Measurements from ENCODE around the gene JMJD8.

Gene JMJD8

DNA sequence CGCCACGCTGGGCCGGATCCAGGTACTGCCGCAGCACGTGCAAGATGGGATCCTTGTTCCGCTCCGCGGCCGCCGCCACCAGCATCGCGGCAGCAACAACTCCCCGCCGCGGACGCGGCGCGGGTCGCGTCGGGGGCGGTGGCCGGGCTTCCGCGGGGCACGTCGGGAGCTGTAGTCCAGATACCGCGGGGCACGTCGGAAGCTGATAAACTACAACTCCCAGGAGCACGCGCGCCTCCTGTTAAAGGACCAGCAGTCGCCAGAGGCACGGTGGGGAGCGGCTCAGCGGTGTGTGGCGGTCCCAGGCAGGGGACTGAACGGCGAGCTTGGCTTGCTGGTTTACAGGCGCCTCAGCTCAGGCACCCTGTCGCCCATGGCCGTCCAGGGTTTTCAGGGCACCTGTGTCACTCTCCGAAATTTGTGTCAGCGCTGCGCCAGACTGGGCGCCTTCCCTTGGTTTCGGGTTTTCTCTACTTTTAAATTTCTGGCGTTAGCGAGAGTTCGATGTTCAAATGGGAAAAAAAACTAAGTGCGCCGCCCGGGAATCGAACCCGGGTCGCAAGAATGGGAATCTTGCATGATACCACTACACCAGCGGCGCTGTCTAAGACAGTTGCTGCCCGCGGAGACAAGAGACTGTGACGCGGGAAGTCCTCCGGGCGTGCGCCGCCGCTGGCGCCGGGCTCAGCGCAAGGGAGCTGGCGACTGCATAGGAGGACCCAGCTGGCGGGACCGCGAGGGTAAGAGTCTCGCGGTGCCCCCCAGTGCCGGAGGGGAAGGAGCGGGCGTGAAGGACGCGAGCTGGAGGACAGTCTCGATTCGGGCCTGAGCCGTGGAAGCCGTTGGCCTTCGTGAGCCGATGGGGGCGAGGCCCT lies 47.7 kb downstream of the JMJD8 start, which contains the start of gene METTL26 (continued):
- 0 out of 2 replicates have a peak, but pooled peaks have one; percentile 16 for TF ChIP-seq ZSCAN5A (tag by site-specific recombination; IDR thresholded peaks at IDR 0.05)
- TF ChIP-seq PRDM4 (tag by site-specific recombination; IDR thresholded peaks at IDR 0.05) = no peak
- TF ChIP-seq, protein P1, sequence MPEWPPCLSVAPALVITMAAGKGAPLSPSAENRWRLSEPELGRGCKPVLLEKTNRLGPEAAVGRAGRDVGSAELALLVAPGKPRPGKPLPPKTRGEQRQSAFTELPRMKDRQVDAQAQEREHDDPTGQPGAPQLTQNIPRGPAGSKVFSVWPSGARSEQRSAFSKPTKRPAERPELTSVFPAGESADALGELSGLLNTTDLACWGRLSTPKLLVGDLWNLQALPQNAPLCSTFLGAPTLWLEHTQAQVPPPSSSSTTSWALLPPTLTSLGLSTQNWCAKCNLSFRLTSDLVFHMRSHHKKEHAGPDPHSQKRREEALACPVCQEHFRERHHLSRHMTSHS (tag by site-specific recombination; IDR thresholded peaks at IDR 0.05) = no peak
- 0 out of 2 replicates have a peak, but pooled peaks have one; percentile 13 for TF ChIP-seq ZSCAN23 (tag by site-specific recombination; IDR thresholded peaks at IDR 0.05)
- peak; percentile 74; the same call in 1 of the 2 replicates for TF ChIP-seq GLI4 (tag by site-specific recombination; IDR thresholded peaks at IDR 0.05)
- peak; percentile 21; the same call in 1 of the 2 replicates for TF ChIP-seq ZNF623 (tag by site-specific recombination; IDR thresholded peaks at IDR 0.05)
- peak; percentile 69 for TF ChIP-seq ZNF692 (tag by site-specific recombination; IDR thresholded peaks at IDR 0.05)
- 0 out of 2 replicates have a peak, but pooled peaks have one; percentile 21 for TF ChIP-seq HOXD13 (CRISPR knock-in tag; IDR thresholded peaks at IDR 0.05; ENCODE audit: borderline replicate concordance)
- TF ChIP-seq, protein P2, sequence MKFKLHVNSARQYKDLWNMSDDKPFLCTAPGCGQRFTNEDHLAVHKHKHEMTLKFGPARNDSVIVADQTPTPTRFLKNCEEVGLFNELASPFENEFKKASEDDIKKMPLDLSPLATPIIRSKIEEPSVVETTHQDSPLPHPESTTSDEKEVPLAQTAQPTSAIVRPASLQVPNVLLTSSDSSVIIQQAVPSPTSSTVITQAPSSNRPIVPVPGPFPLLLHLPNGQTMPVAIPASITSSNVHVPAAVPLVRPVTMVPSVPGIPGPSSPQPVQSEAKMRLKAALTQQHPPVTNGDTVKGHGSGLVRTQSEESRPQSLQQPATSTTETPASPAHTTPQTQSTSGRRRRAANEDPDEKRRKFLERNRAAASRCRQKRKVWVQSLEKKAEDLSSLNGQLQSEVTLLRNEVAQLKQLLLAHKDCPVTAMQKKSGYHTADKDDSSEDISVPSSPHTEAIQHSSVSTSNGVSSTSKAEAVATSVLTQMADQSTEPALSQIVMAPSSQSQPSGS (tag by site-specific recombination; IDR thresholded peaks at IDR 0.05; ENCODE audit: low read depth) = no peak
- no peak for TF ChIP-seq ZNF624 (tag by site-specific recombination; IDR thresholded peaks at IDR 0.05)
- peak; percentile 88 for TF ChIP-seq PATZ1 (tag by site-specific recombination; IDR thresholded peaks at IDR 0.05)
- TF ChIP-seq ZNF610 (tag by site-specific recombination; IDR thresholded peaks at IDR 0.05; ENCODE audit: borderline replicate concordance) = peak; percentile 99
- TF ChIP-seq ZBTB10 (tag by site-specific recombination; IDR thresholded peaks at IDR 0.05) = 0 out of 2 replicates have a peak, but pooled peaks have one; percentile 20
- peak; percentile 79 for TF ChIP-seq ZFP37 (tag by site-specific recombination; IDR thresholded peaks at IDR 0.05)
- TF ChIP-seq GFI1B (tag by site-specific recombination; IDR thresholded peaks at IDR 0.05) = no peak
- TF ChIP-seq ZSCAN30 (tag by site-specific recombination; IDR thresholded peaks at IDR 0.05) = peak; percentile 74
- TF ChIP-seq ZNF747 (tag by site-specific recombination; IDR thresholded peaks at IDR 0.05) = no peak
- no peak for TF ChIP-seq ZNF560 (tag by site-specific recombination; IDR thresholded peaks at IDR 0.05; ENCODE audit: borderline replicate concordance)
- TF ChIP-seq ZNF701 (tag by site-specific recombination; IDR thresholded peaks at IDR 0.05) = no peak
- TF ChIP-seq ZNF660 (tag by site-specific recombination; IDR thresholded peaks at IDR 0.05) = peak; percentile 84
- no peak for TF ChIP-seq AEBP2 (tag by site-specific recombination; IDR thresholded peaks at IDR 0.05; ENCODE audit: borderline replicate concordance)
- no peak for TF ChIP-seq ZNF354C (tag by site-specific recombination; IDR thresholded peaks at IDR 0.05; ENCODE audit: borderline replicate concordance, low read depth)

Data from HEK293 (cell line).